Globus pallidus (tissue), 1 donor: ENCODE measurements around the gene RELCH.

ENCODE experiments used
- DNase-seq: peaks from one replicate; pipeline ENCODE4 v3.0.0-alpha.2; 2015; ENCODE audit warnings: low spot score

Gene RELCH

GRCh38 chr18:62321201-62321600 lies 134.1 kb downstream of the RELCH start:
- no peak for DNase-seq

- DNase-seq = no peak
Observed at GRCh38 chr18:62323483-62324180, 136.6 kb downstream of the RELCH start.

GRCh38 chr18:62324181-62324828 lies 137.2 kb downstream of the RELCH start:
- no peak for DNase-seq

- no peak for DNase-seq
Observed at GRCh38 chr18:62324917-62325805, 138.1 kb downstream of the RELCH start, which contains the start of gene TNFRSF11A. TSS of gene TNFRSF11A (plus strand) at chr18:62325310. CDS start at chr18:62325353, 43 bp downstream.

- no peak for DNase-seq
Observed at GRCh38 chr18:62325806-62326645, 139.0 kb downstream of the RELCH start.

- no peak for DNase-seq
Observed at GRCh38 chr18:62326646-62327348, 139.7 kb downstream of the RELCH start.

- DNase-seq = no peak
Observed at GRCh38 chr18:62327977-62328376, 140.9 kb downstream of the RELCH start.

GRCh38 chr18:62328586-62329525 lies 141.8 kb downstream of the RELCH start:
- no peak for DNase-seq

GRCh38 chr18:62329691-62330454 lies 142.8 kb downstream of the RELCH start:
- DNase-seq = no peak

- DNase-seq = no peak
Observed at GRCh38 chr18:62330650-62331049, 143.6 kb downstream of the RELCH start.

- no peak for DNase-seq
Observed at GRCh38 chr18:62331581-62332356, 144.7 kb downstream of the RELCH start.

- DNase-seq = no peak
Observed at GRCh38 chr18:62332431-62332830, 145.4 kb downstream of the RELCH start.

- no peak for DNase-seq
Observed at GRCh38 chr18:62332964-62333695, 146.1 kb downstream of the RELCH start.

- no peak for DNase-seq
Observed at GRCh38 chr18:62334120-62334519, 147.1 kb downstream of the RELCH start.

- no peak for DNase-seq
Observed at GRCh38 chr18:62335494-62335893, 148.4 kb downstream of the RELCH start.

GRCh38 chr18:62336618-62337017 lies 149.6 kb downstream of the RELCH start:
- no peak for DNase-seq

GRCh38 chr18:62337336-62337735 lies 150.3 kb downstream of the RELCH start:
- no peak for DNase-seq
